Anterior cingulate cortex (tissue), 58 donors: ENCODE results near the gene TSPAN9.
A peak's percentile ranks its signal among the peaks of the same experiment; 100 is the strongest.

Source experiments
- DNase-seq, 58 donors: peaks; one replicate each; lab custom pipeline; 2025; lab: John Stamatoyannopoulos, UW

The TSPAN9 gene

GRCh38 chr12:3278681-3279414 lies 201.7 kb downstream of the TSPAN9 start:
- no peak for DNase-seq

GRCh38 chr12:3279415-3279780 lies 202.2 kb downstream of the TSPAN9 start:
- DNase-seq: no peak

DNA sequence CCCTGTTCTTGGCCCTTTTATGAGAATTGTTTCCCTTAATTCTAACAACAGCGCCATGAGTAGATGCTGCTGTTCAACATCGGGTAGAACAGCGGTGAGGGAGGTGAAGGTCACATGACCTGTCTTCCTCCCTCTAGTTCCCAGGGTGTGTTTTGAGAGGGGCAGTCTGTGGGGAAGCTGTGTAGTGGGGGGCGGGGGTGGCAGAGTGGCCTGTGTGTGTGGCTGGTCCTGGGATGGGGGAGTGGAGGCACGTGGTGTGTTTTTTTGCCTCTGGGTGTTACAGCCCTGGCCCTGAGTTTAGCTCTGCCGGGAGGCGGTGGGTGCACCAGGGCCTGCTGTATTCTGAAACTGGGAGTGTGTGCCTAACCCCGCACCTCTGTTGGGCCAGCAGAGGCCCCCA lies 202.7 kb downstream of the TSPAN9 start:
- no peak for DNase-seq

DNA sequence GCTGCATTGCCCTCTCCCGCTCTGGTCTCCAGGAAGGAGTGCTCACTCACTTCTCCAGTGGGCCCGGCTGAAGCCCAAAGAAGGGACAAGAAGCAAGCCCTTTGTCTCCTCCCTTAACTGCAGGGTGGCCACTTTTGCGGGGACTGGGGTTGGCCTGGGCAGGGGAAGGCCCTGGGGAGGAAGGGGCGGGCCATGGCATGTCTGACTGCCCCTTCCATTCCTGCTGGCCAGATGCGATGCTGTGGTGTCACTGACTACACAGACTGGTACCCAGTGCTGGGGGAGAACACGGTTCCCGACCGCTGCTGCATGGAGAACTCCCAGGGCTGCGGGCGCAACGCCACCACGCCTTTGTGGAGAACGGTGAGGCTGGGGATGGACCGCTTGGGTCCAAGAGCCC lies 203.8 kb downstream of the TSPAN9 start:
- no peak for DNase-seq

GRCh38 chr12:3281588-3282383 lies 204.6 kb downstream of the TSPAN9 start:
- peak in 2 of 58 donors; percentile 7 to 25 for DNase-seq

GRCh38 chr12:3282384-3282670 lies 205.1 kb downstream of the TSPAN9 start:
- no peak for DNase-seq

- DNase-seq: no peak
Observed at GRCh38 chr12:3283137-3283680, 206.0 kb downstream of the TSPAN9 start.

- DNase-seq: no peak
Observed at GRCh38 chr12:3284405-3284804, 207.2 kb downstream of the TSPAN9 start.

DNA sequence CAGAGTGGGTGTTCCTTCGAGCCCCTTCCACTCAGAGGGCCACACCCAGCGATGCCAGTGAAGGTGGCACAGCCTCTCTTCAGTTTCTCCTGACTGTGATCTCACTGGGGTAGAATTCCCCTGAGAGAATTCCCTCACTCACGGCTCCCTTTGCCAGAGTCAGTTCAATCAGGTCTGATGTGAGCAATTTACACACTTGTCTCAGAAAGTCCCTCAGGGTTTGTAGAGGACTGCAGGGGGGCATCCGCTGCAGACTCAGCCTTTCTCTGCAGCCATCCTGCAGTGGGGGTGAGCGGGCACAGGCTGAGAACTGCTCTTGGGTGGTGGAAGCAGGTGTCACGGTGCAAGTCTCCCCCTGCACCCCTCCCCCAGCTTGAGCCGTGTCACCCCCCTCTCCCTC lies 208.4 kb downstream of the TSPAN9 start:
- DNase-seq: no peak

GRCh38 chr12:3288690-3289089 lies 211.5 kb downstream of the TSPAN9 start:
- DNase-seq: peak in 8 of 58 donors; percentile 9 to 51 (median 18)

DNA sequence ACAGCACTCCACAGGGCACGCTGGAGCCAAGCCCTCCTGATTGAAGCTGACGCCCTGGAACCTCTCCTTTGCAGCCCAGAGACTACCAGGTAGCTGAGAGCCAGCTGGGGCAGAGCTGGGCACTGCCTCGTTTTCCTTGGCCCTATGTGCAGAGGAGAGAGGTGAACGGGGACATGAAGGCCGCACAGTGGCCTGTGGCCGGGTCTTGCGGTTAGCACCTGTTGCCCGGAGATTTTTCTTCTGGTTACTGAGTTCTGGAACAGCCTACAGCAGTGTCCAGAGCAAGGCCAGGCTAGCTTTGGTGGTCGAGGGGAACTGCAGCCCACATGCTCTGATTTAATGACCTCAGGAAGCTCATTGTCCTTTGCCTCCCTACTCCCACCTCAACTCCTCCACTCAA lies 212.5 kb downstream of the TSPAN9 start:
- DNase-seq: no peak

DNA sequence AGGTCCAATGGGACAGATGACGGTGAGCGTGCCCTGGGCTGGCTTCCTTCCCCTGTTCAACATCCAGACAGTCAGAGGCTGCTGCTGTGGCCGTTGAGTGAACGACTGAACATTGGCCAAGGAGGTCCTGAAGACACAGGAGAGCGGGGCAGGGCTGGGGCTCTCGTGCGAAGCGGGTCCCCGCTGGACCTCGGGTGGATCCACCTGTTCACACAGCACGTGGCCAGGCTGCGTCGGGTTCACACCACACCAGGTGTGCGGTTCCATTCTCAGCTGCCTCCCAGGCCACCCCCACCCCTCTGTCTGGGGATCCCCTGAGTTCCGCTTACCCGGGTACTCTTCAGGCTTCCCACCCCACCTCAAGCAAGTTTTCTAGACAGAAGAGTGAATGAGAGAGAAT lies 214.8 kb downstream of the TSPAN9 start:
- DNase-seq: no peak

GRCh38 chr12:3292677-3293412 lies 215.7 kb downstream of the TSPAN9 start:
- DNase-seq: no peak

DNA sequence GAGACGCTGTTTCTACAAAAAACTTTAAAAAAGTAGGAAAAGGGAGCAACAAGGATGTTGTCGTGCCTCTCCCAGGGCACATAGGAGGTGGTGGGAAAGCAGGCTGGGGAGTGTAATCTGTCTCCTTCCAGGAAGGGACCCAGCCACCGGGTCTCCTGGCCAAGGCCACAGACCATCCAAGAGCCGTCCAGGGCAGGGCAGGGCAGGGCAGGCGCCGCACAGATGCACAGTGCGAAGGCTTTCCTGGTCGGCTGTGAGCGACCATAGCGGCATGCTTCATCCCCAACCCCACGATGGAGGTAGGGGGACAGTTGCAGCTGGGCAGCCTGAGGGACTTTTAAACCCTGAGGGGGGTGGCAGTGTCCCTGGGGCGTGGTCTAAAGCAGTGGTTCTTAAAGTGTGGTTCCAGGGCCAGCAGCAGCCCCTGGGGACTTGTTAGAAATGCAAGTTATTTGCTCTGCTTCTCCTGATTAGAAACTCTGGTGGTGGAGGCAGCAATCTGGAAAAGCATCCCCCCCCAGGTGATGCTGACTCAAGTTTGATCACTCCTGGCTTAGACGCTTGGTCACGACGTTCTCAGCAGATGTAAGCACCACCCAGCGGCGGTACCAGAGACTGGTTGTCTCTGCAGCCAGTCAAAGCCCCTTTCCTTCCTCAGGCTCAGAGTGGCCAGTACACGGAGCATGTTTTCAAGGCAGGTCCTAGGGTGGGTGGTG lies 216.4 kb downstream of the TSPAN9 start:
- peak in 2 of 58 donors; percentile 11 to 16 for DNase-seq

DNA sequence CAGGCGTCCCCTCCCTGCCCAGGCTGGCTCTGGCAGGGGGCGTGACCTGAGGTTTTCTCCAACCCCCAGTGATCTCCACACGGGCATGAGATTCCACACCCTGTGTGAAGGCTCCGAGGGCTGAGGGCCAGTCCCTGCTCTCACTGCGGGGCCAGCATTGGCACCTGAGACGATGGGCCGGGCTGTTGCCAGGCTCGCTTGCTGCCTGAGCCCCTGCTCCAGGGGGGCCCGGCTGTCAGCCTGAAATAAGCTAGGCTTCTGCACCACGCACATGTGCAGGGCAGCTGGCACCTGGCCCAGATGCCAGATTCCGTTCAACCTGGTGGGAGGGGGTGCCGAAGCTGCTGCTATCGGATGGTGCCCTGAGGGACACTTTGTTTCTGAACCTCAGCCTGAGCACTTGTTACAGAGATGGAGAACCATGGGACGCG lies 217.3 kb downstream of the TSPAN9 start:
- DNase-seq: no peak

DNA sequence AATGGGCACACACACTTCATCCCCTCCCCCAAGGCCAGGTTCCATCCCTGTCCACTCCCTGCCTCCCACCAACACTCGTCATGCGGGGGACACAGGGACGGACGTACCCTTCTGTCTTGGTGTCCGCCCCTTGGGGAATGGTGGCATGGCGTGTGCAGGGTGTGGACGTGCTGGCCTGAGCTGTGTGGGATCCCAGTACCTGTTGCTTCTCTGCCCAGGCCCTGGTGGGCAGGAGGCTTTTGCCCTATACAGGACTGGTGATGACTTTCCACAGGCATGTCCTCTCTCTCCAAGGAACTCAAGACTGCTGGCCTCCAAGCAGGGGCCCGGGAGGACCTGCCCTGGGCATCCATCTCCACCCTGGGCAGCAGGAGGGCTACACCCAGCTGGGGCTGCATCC lies 218.0 kb downstream of the TSPAN9 start:
- DNase-seq: no peak

DNA sequence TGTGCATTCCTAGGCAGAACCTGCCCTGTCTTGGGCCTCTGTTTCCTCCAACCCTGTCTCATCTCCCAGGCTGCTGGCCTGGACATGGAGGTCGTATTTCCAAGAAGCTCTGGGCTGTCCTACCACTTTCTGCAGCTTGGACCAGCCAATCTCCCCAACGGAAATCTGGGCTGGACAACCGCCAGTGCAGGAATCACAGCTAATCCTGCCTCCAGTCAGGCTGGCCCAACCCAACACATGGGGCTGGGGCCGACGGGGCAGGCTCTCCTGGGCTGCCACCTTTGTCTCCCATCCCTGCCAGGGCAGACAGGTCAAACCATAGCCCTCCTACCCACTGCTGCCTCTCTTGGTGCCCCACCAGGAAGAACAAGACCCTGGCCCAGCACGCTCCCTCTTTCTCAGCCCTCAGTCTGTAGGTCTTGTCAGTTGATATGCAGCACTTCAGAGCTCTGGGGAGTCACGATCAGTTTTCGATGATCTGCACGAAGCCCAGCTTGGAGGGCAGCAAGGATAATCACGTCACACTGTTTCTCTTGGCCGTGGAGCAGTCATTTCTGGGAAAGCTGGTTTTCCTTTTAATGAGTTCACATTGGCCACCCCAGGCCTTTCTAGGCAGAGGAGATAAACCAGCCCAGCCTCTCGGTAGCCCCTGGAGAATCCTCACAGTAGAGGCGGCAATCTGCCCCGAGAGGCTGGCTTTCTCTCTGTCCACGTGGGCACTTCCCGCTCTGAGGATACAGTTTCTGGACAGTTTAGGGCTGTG lies 218.6 kb downstream of the TSPAN9 start:
- DNase-seq: no peak

DNA sequence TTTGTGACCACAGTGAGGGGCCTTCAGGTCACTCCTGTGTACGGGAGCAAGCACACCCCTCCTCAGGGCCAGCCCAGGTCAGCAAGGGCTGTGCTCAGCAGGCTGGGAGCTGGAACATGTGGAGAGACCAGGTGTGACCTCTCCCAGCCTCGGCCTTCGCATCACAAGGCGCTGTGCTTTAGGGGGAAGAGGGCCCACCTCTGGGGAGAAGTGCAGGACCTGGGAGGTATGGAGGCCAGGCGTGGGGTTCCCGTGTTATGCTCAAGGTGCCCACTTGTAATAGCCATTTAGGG lies 219.2 kb downstream of the TSPAN9 start:
- no peak for DNase-seq

GRCh38 chr12:3298603-3299002 lies 221.4 kb downstream of the TSPAN9 start:
- no peak for DNase-seq
